IPS-20b (cell line): ENCODE data around the gene SLC6A19.
"Not testable (repeated sequence)": the region's sequence is repeated elsewhere in the genome, so short reads cannot be mapped to it uniquely, and the experiment has no call there.

Experiments used
- H3K27ac ChIP-seq: one replicate; pipeline ENCODE4 v1.5.1; 2013; ENCODE audit warnings: low read length
- H3K27me3 ChIP-seq: 2 replicates; pipeline ENCODE4 v1.6.1; 2013; ENCODE audit warnings: mild to moderate bottlenecking, low read length, inconsistent platforms; ENCODE audit not compliant: insufficient read depth
- H3K36me3 ChIP-seq: 2 replicates; pipeline ENCODE4 v1.6.1; 2013; ENCODE audit warnings: low read depth, mild to moderate bottlenecking, inconsistent platforms, low read length, moderate library complexity; ENCODE audit not compliant: insufficient read depth
- H3K4me1 ChIP-seq: 2 replicates; pipeline ENCODE4 v1.6.1; 2013; ENCODE audit warnings: mild to moderate bottlenecking, control low read depth, inconsistent platforms, low read length, moderate library complexity; ENCODE audit not compliant: insufficient read depth
- H3K4me3 ChIP-seq: 2 replicates; pipeline ENCODE4 v1.5.1; 2013; ENCODE audit warnings: mild to moderate bottlenecking, low read length, inconsistent platforms
- H3K9ac ChIP-seq: 2 replicates; pipeline ENCODE4 v1.6.1; 2013; ENCODE audit warnings: low read depth, mild to moderate bottlenecking, inconsistent platforms, low read length, moderate library complexity
- H3K9me3 ChIP-seq: 2 replicates; pipeline ENCODE4 v1.6.1; 2013; ENCODE audit warnings: mild to moderate bottlenecking, low read depth, low read length, inconsistent platforms; ENCODE audit not compliant: insufficient read depth

The SLC6A19 gene

GRCh38 chr5:1201327-1202025 is at the start of gene SLC6A19:
Gene SLC6A19 (plus strand): TSS chr5:1201595. CDS start chr5:1201651, 56 bp downstream.
- Histone ChIP-seq H3K9me3 (no peaks in the 10 kb centered on the region), H3K27me3 (peaks cover 13% of the 10 kb centered on the region; the same call in 1 of the 2 replicates)

DNA sequence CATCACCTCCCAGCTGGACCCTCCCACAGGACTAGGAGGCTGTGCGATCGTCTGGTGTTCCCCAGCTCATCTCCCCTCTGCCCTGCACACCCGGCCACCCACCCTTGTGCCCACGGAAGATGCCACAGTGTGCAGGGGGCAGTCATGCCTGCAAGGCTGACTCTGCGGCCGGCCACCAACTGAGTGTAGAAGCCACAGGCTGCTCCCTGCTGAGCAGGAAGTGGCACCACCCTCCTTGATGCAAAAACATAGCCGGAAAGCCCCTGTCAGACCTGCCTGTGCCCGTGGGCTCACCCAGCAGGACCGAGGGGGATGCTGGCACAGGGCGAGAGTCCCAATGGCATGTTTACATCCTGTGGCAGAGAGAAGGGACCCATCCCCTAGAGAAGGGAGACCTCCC is 49.2 kb upstream of the SLC6A19 start:
- Histone ChIP-seq H3K9me3 (no peaks in the 10 kb centered on the region), H3K9ac (no peak overlapping the region), H3K27ac (no peak overlapping the region), H3K4me3 (no peak overlapping the region), H3K36me3 (no peaks in the 10 kb centered on the region), H3K27me3 (peaks cover 36% of the 10 kb centered on the region), H3K4me1 (peaks cover 6% of the 10 kb centered on the region; the same call in 1 of the 2 replicates)

More at GRCh38 chr5:1201327-1202025, at the start of gene SLC6A19:
- no peaks in the 10 kb centered on the region for H3K36me3 ChIP-seq
- H3K27ac ChIP-seq, result no peak within 1 kb of the TSS
- no peak within 1 kb of the TSS for H3K4me3 ChIP-seq
- no peak within 1 kb of the TSS for H3K9ac ChIP-seq
- no peaks in the 10 kb centered on the region for H3K4me1 ChIP-seq

DNA sequence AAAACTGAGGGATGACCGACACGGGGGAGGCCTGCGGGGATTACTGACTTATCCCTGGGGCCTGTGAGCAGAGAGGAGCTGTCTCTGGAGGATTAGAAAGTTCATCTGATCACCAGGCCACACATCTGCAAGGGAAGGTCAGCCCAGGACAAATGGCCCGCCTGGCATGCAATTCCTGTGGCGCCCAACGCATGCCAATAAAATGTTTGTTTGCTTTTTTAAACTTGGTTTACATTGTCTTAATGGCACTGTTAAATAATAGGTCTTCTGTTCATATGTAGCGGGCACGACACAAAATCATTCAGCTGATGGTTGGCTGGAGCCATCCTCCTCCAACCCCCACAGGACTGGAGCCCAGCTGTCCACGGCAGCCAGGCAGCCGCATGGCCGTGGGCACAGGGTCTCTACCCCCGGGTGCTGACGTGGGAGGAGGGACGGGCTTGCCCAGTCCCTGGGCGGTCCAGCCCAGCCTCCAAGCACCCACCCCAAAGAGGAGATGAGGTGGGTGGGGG is 48.6 kb upstream of the SLC6A19 start:
- Histone ChIP-seq H3K27me3 (peaks cover 43% of the 10 kb centered on the region), H3K9ac (no peak overlapping the region), H3K4me1 (peaks cover 6% of the 10 kb centered on the region; the same call in 1 of the 2 replicates), H3K27ac (no peak overlapping the region), H3K4me3 (no peak overlapping the region), H3K9me3 (no peaks in the 10 kb centered on the region), H3K36me3 (no peaks in the 10 kb centered on the region)

GRCh38 chr5:1153428-1153827 is 48.0 kb upstream of the SLC6A19 start:
- H3K27ac ChIP-seq, result no peak overlapping the region
- no peak overlapping the region for H3K9ac ChIP-seq
- H3K27me3 ChIP-seq, result peaks cover 49% of the 10 kb centered on the region
- no peak overlapping the region for H3K4me3 ChIP-seq
- H3K9me3 ChIP-seq, result no peaks in the 10 kb centered on the region
- H3K36me3 ChIP-seq, result no peaks in the 10 kb centered on the region
- H3K4me1 ChIP-seq, result peaks cover 6% of the 10 kb centered on the region; the same call in 1 of the 2 replicates

DNA sequence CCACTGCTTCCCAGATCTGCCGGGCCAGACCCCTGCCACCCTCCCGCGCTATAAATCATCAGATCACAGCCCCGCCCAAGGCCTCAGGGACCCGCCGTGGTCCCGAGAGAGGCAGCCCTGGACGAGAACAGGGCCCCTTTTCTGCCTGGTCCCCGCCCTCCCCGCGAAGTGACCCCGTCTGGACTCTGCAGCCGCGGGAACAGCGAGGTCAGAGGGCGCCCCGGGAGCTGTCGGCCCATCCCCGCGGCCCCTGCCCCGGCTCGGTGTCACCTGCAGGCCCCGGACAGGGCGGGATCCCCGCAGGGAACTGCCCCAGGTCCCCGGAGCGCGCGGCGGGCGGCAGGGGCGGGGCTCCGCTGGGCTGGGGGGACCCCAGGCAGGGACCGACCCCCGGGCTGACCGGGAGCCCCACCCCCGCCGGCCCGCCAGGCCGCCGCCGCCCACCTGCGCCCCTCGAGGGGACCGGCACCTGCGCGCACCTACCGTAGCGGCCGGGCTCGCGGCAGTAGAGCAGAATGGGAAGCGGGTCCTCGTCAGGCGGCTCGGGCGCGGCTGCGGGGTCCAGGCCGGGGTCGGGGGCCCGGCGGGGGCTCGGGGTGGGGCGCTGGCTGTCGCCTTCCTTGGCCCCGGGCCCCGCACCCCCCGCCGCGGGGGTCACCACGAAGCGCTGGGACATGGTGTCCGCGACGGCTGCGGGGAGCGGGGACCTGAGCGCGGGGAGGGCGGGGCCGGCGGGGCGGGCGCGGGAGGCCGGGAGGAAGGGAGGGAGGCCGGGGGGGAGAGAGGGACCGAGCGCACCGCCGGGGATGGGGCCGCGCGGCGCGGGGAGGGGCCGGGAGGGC is 46.0 kb upstream of the SLC6A19 start:
- peak overlapping the region; percentile 26; the same call in 1 of the 2 replicates for H3K4me3 ChIP-seq

DNA sequence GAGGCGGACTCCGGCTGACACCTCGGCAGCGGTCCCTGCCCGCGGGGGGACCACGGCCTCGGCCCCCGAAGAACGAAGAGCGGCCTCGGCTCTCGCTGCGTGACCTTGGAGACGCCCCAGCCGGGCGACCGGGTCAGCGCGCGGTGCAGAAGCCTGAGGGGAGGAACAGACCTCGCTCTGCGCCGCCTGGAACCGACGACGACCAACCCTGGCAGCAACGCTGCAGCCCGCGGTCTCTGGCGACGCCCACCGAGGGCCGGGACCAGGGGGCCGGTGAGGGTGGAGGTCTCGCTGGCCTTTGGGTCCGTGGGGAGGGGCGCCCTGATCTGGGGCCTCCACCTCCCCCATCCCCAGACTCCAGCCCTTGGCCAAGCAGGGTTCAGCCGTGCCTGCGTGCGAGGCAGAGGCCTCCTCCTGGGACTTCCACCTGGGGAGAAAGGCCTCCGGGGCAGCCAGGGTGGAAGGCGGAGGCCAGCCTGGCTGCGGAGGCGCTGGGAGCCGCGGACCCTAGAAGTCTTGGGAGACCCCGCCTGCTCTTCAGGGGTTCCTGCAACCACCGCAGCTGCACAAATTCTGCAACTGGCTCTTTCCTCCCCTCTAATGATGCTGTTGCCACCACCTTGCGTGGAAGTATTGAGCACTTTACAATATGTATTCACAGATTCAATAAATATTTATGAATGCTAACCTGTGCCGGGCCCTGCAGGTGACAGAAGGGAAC is 45.2 kb upstream of the SLC6A19 start:
- Histone ChIP-seq H3K9me3 (no peaks in the 10 kb centered on the region), H3K36me3 (no peaks in the 10 kb centered on the region), H3K4me1 (no peaks in the 10 kb centered on the region), H3K27me3 (peaks cover 51% of the 10 kb centered on the region), H3K27ac (no peak overlapping the region), H3K4me3 (peak overlapping the region; percentile 26; the same call in 1 of the 2 replicates), H3K9ac (no peak overlapping the region)

More for the DNA sequence above, 46.0 kb upstream of the SLC6A19 start:
- Histone ChIP-seq H3K4me1 (peaks cover under 1% of the 10 kb centered on the region; the same call in 1 of the 2 replicates), H3K9ac (no peak overlapping the region), H3K27ac (no peak overlapping the region), H3K27me3 (peaks cover 51% of the 10 kb centered on the region), H3K9me3 (no peaks in the 10 kb centered on the region), H3K36me3 (no peaks in the 10 kb centered on the region)

- H3K27me3 ChIP-seq, result peaks cover 51% of the 10 kb centered on the region
- H3K4me3 ChIP-seq, result no peak overlapping the region
- no peaks in the 10 kb centered on the region for H3K9me3 ChIP-seq
These were observed 44.5 kb upstream of the SLC6A19 start for GRCh38 chr5:1156754-1157460.

GRCh38 chr5:1157461-1157986 is 43.9 kb upstream of the SLC6A19 start:
- H3K27ac ChIP-seq, H3K4me3 ChIP-seq, H3K9ac ChIP-seq, H3K36me3 ChIP-seq, H3K9me3 ChIP-seq, H3K4me1 ChIP-seq: not testable (repeated sequence)
- peaks cover 51% of the 10 kb centered on the region for H3K27me3 ChIP-seq

More at GRCh38 chr5:1156754-1157460, 44.5 kb upstream of the SLC6A19 start:
- H3K27ac ChIP-seq, result no peak overlapping the region
- H3K36me3 ChIP-seq, result no peaks in the 10 kb centered on the region
- no peaks in the 10 kb centered on the region for H3K4me1 ChIP-seq
- no peak overlapping the region for H3K9ac ChIP-seq

- H3K4me1 ChIP-seq, result no peaks in the 10 kb centered on the region
- no peak overlapping the region for H3K4me3 ChIP-seq
These were observed 42.6 kb upstream of the SLC6A19 start for GRCh38 chr5:1158647-1159340.

GRCh38 chr5:1159341-1159675 is 42.1 kb upstream of the SLC6A19 start:
- Histone ChIP-seq H3K4me1 (no peaks in the 10 kb centered on the region), H3K27ac (no peak overlapping the region), H3K9ac (no peak overlapping the region), H3K27me3 (peaks cover 40% of the 10 kb centered on the region), H3K9me3 (no peaks in the 10 kb centered on the region), H3K36me3 (no peaks in the 10 kb centered on the region), H3K4me3 (no peak overlapping the region)

More at GRCh38 chr5:1158647-1159340, 42.6 kb upstream of the SLC6A19 start:
- peaks cover 46% of the 10 kb centered on the region for H3K27me3 ChIP-seq
- H3K36me3 ChIP-seq, result no peaks in the 10 kb centered on the region
- H3K9me3 ChIP-seq, result no peaks in the 10 kb centered on the region
- no peak overlapping the region for H3K9ac ChIP-seq
- H3K27ac ChIP-seq, result no peak overlapping the region
